HG03139 (cell line): Measurements from ENCODE around the gene MECP2.

Experiments used
- ATAC-seq: cut with Tn5 transposase; IDR thresholded peaks from one replicate; pipeline ENCODE4 v1.9.1; 2021; ENCODE audit not compliant: unreplicated experiment

Gene MECP2

GRCh38 chrX:154019633-154020528 is 77.6 kb downstream of the MECP2 start, which contains the start of gene IRAK1:
IRAK1 (minus strand) TSS chrX:154019902; CDS start chrX:154019812, 90 bp downstream.
- peak; percentile 58 for ATAC-seq

GRCh38 chrX:154019061-154019621 is 78.4 kb downstream of the MECP2 start:
- ATAC-seq = peak; percentile 14

GRCh38 chrX:154018518-154019060 is 78.9 kb downstream of the MECP2 start:
- ATAC-seq = no peak

- ATAC-seq = no peak
Measured at GRCh38 chrX:154017766-154018517, 79.6 kb downstream of the MECP2 start.

- ATAC-seq = no peak
Measured at GRCh38 chrX:154016366-154017076, 81.0 kb downstream of the MECP2 start.

GRCh38 chrX:154015581-154016264 is 81.8 kb downstream of the MECP2 start:
- ATAC-seq = no peak

GRCh38 chrX:154014429-154015380 is 82.8 kb downstream of the MECP2 start:
- ATAC-seq = no peak

- ATAC-seq = no peak
Measured at GRCh38 chrX:154013614-154014360, 83.7 kb downstream of the MECP2 start.

- ATAC-seq = no peak
Measured at GRCh38 chrX:154013001-154013421, 84.5 kb downstream of the MECP2 start.

- ATAC-seq = no peak
Measured at GRCh38 chrX:154012336-154012991, 85.1 kb downstream of the MECP2 start.

- ATAC-seq = no peak
Measured at GRCh38 chrX:154011376-154012335, 85.9 kb downstream of the MECP2 start.

GRCh38 chrX:154010330-154011087 is 87.0 kb downstream of the MECP2 start:
- no peak for ATAC-seq

- ATAC-seq = no peak
Measured at GRCh38 chrX:154008521-154008920, 89.0 kb downstream of the MECP2 start.

- no peak for ATAC-seq
Measured at GRCh38 chrX:154006947-154007346, 90.6 kb downstream of the MECP2 start.

- ATAC-seq = no peak
Measured at GRCh38 chrX:154004315-154004714, 93.2 kb downstream of the MECP2 start.

GRCh38 chrX:154002215-154002719 is 95.2 kb downstream of the MECP2 start:
- no peak for ATAC-seq
